DND-41 (cell line): ENCODE results near the gene IL1RN.

Experiments
- ATAC-seq: fragments of 200-7000 bp; cut with Tn5 transposase; 3 replicates; pipeline ENCODE4 v1.9.1; 2021; ENCODE audit warnings: low read depth; ENCODE audit not compliant: insufficient read depth
- DNase-seq: peaks from one replicate; pipeline ENCODE4 v3.0.0-alpha.2; 2020
- H2AFZ ChIP-seq: 2 replicates; pipeline ENCODE4 v1.6.0; 2012; ENCODE audit warnings: low read depth, low read length
- H3K27ac ChIP-seq: 2 replicates; pipeline ENCODE4 v1.5.1; 2012; ENCODE audit warnings: low read length, inconsistent platforms
- H3K27me3 ChIP-seq: fragments of 200-600 bp; sonication (generic); 2 replicates; pipeline ENCODE4 v1.6.0; 2012; ENCODE audit warnings: low read length, mild to moderate bottlenecking, inconsistent platforms; ENCODE audit not compliant: insufficient read depth, poor library complexity
- H3K36me3 ChIP-seq: 2 replicates; pipeline ENCODE4 v1.5.1; 2012; ENCODE audit warnings: low read length, inconsistent platforms; ENCODE audit not compliant: insufficient read depth
- H3K4me1 ChIP-seq: 2 replicates; pipeline ENCODE4 v1.5.1; 2012; ENCODE audit warnings: mild to moderate bottlenecking, low read length; ENCODE audit not compliant: insufficient read depth
- H3K4me2 ChIP-seq: 2 replicates; pipeline ENCODE4 v1.6.0; 2012; ENCODE audit warnings: mild to moderate bottlenecking, moderate library complexity, low read length, inconsistent platforms; ENCODE audit not compliant: insufficient read depth
- H3K4me3 ChIP-seq, 2 experiments: fragments of 200-600 bp in 1 of 2; shearing (Covaris generic) in 1 of 2; 2 replicates each; pipeline ENCODE4 v1.5.1; 2012 to 2016; ENCODE audit warnings: inconsistent platforms in 2 of 2, low read length in 2 of 2, mild to moderate bottlenecking in 2 of 2, low read depth in 1 of 2, moderate library complexity in 1 of 2
- H3K79me2 ChIP-seq: 2 replicates; pipeline ENCODE4 v1.6.0; 2012; ENCODE audit warnings: low read length, inconsistent platforms; ENCODE audit not compliant: insufficient read depth
- H3K9ac ChIP-seq: 2 replicates; pipeline ENCODE4 v1.6.0; 2012; ENCODE audit warnings: low read depth, mild to moderate bottlenecking, inconsistent platforms, low read length, moderate library complexity
- H3K9me3 ChIP-seq: 2 replicates; pipeline ENCODE4 v1.5.1; 2012; ENCODE audit warnings: low read length, moderate library complexity, mild to moderate bottlenecking, inconsistent platforms; ENCODE audit not compliant: insufficient read depth, severe bottlenecking
- H4K20me1 ChIP-seq: 2 replicates; pipeline ENCODE4 v1.6.0; 2012; ENCODE audit warnings: low read length; ENCODE audit not compliant: insufficient read depth
- EZH2 ChIP-seq: IDR thresholded peaks from 3 replicates; pipeline ENCODE4 v1.6.1; 2012; ENCODE audit warnings: borderline replicate concordance, low read depth, mild to moderate bottlenecking, moderate library complexity, low read length, inconsistent platforms; ENCODE audit not compliant: severe bottlenecking
- TF ChIP-seq, protein P1 (sequence below): IDR thresholded peaks from 2 replicates; pipeline ENCODE4 v1.5.1; 2012; ENCODE audit warnings: borderline replicate concordance, low read length, moderate library complexity, mild to moderate bottlenecking; ENCODE audit not compliant: poor library complexity, severe bottlenecking; ENCODE audit errors: extremely low read depth

The IL1RN gene

GRCh38 chr2:113098041-113098440 is 29.4 kb upstream of the IL1RN start:
- no peak for DNase-seq
- H3K4me1 ChIP-seq: no peaks in the 10 kb centered on the region
- H3K9me3 ChIP-seq: no peaks in the 10 kb centered on the region
- H3K27ac ChIP-seq: no peak overlapping the region
- peaks cover 2% of the 10 kb centered on the region for H3K27me3 ChIP-seq
- no peaks in the 10 kb centered on the region for H3K79me2 ChIP-seq
- no peak overlapping the region for H3K4me3 ChIP-seq
- no peak for ATAC-seq
- TF ChIP-seq, protein P1, sequence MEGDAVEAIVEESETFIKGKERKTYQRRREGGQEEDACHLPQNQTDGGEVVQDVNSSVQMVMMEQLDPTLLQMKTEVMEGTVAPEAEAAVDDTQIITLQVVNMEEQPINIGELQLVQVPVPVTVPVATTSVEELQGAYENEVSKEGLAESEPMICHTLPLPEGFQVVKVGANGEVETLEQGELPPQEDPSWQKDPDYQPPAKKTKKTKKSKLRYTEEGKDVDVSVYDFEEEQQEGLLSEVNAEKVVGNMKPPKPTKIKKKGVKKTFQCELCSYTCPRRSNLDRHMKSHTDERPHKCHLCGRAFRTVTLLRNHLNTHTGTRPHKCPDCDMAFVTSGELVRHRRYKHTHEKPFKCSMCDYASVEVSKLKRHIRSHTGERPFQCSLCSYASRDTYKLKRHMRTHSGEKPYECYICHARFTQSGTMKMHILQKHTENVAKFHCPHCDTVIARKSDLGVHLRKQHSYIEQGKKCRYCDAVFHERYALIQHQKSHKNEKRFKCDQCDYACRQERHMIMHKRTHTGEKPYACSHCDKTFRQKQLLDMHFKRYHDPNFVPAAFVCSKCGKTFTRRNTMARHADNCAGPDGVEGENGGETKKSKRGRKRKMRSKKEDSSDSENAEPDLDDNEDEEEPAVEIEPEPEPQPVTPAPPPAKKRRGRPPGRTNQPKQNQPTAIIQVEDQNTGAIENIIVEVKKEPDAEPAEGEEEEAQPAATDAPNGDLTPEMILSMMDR: no peak
- no peak for TF ChIP-seq EZH2
- no peak overlapping the region for H3K4me2 ChIP-seq
- no peaks in the 10 kb centered on the region for H4K20me1 ChIP-seq
- H3K9ac ChIP-seq: no peak overlapping the region
- H3K36me3 ChIP-seq: no peaks in the 10 kb centered on the region
- no peak overlapping the region for H2AFZ ChIP-seq

DNA sequence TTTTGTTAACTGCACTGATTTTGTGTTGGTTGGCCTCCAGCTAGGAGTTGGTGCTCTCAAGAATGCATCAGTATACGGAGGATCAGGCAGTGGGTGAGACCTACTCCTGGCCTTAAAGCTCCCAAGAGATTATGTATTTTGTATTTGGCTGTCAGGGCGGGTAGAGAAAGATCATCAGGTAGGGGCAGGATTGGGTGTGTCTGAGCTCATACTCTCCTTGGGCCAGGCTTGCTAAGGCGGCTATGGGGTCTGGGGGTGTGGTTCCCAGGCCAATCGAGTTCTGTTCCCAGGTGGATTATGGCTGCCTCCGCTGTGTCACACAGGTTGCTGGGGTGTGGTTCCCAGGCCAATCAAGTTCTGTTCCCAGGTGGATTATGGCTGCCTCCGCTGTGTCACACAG is 28.9 kb upstream of the IL1RN start:
- Histone ChIP-seq H3K4me2 (no peak overlapping the region), H3K4me1 (no peaks in the 10 kb centered on the region), H3K9ac (no peak overlapping the region), H3K27ac (no peak overlapping the region), H3K36me3 (no peaks in the 10 kb centered on the region), H3K79me2 (no peaks in the 10 kb centered on the region), H3K4me3 (no peak overlapping the region), H3K9me3 (no peaks in the 10 kb centered on the region), H2AFZ (no peak overlapping the region), H3K27me3 (no peaks in the 10 kb centered on the region), H4K20me1 (no peaks in the 10 kb centered on the region)
- no peak for TF ChIP-seq EZH2
- TF ChIP-seq, protein P1: no peak
- ATAC-seq: no peak
- no peak for DNase-seq

- no peaks in the 10 kb centered on the region for H3K9me3 ChIP-seq
- peaks cover 2% of the 10 kb centered on the region for H3K27me3 ChIP-seq
- H3K4me2 ChIP-seq: no peak overlapping the region
- ATAC-seq (no peak), DNase-seq (no peak)
- H4K20me1 ChIP-seq: no peaks in the 10 kb centered on the region
- no peaks in the 10 kb centered on the region for H3K36me3 ChIP-seq
- H3K4me1 ChIP-seq: no peaks in the 10 kb centered on the region
- no peak overlapping the region for H2AFZ ChIP-seq
- H3K27ac ChIP-seq: no peak overlapping the region
- H3K9ac ChIP-seq: no peak overlapping the region
- TF ChIP-seq, protein P1: no peak
- TF ChIP-seq EZH2: no peak
- H3K4me3 ChIP-seq: no peak overlapping the region
- H3K79me2 ChIP-seq: no peaks in the 10 kb centered on the region
Observed at GRCh38 chr2:113102133-113102532, 25.3 kb upstream of the IL1RN start.

GRCh38 chr2:113103277-113103676 is 24.1 kb upstream of the IL1RN start:
- H3K4me2 ChIP-seq: no peak overlapping the region
- no peak overlapping the region for H3K27ac ChIP-seq
- no peaks in the 10 kb centered on the region for H3K9me3 ChIP-seq
- TF ChIP-seq, protein P1: no peak
- TF ChIP-seq EZH2: no peak
- no peaks in the 10 kb centered on the region for H3K4me1 ChIP-seq
- ATAC-seq (no peak), DNase-seq (no peak)
- H3K36me3 ChIP-seq: no peaks in the 10 kb centered on the region
- no peak overlapping the region for H2AFZ ChIP-seq
- H3K4me3 ChIP-seq: no peak overlapping the region
- no peak overlapping the region for H3K9ac ChIP-seq
- no peaks in the 10 kb centered on the region for H4K20me1 ChIP-seq
- H3K27me3 ChIP-seq: peaks cover 2% of the 10 kb centered on the region
- H3K79me2 ChIP-seq: no peaks in the 10 kb centered on the region
